Activated CD8-positive, alpha-beta T cell treated with anti-CD3 and anti-CD28 coated beads for 36 hours (primary cell): Measurements from ENCODE around the gene CALML3. TPM values are rescaled to one million over a fixed set of nuclear protein-coding genes. Genes with fewer than 3 reads are reported as not detected.

Source experiments
- ATAC-seq: fragments of 200-7000 bp; cut with Tn5 transposase; one replicate; pipeline ENCODE4 v1.10.0; 2021; ENCODE audit warnings: mild to moderate bottlenecking, moderate library complexity
- CTCF ChIA-PET: fragments of 350-600 bp; sonication (Branson Sonifier 250); formaldehyde crosslinking; loops from one replicate; lab custom pipeline; 2021; ENCODE audit warnings: antibody characterized with exemption; lab: Charles Lee
- POLR2A ChIA-PET: fragments of 350-600 bp; sonication (Branson Sonifier 250); formaldehyde crosslinking; loops from one replicate; lab custom pipeline; 2021; ENCODE audit warnings: antibody characterized with exemption; lab: Charles Lee
- DNase-seq: peaks from one replicate; pipeline ENCODE4 v3.0.0-alpha.2; 2020
- H3K27ac Mint-ChIP-seq: one replicate; pipeline ENCODE4 v1.8.0; 2021; ENCODE audit warnings: mild to moderate bottlenecking, mixed read lengths
- H3K27me3 Mint-ChIP-seq: one replicate; pipeline ENCODE4 v1.8.0; 2021; ENCODE audit warnings: mixed read lengths
- H3K36me3 Mint-ChIP-seq: one replicate; pipeline ENCODE4 v1.8.0; 2021; ENCODE audit warnings: low read depth, mixed read lengths
- H3K4me1 Mint-ChIP-seq: one replicate; pipeline ENCODE4 v1.8.0; 2021; ENCODE audit warnings: low read depth, mixed read lengths
- H3K4me3 Mint-ChIP-seq: one replicate; pipeline ENCODE4 v1.8.0; 2021; ENCODE audit warnings: mild to moderate bottlenecking, moderate library complexity, mixed read lengths
- H3K9me3 Mint-ChIP-seq: one replicate; pipeline ENCODE4 v1.8.0; 2021; ENCODE audit warnings: mixed read lengths
- intact Hi-C: fragments of 100-400 bp; cut with micrococcal nuclease; formaldehyde crosslinking; loops from one replicate; pipeline ENCODE4 v1.10.0; 2022
- total RNA-seq, 2 experiments: library from RNA; stranded (reverse); gene quantifications; one replicate each; pipeline ENCODE4 v1.2.3, GENCODE V29; 2021
- TF ChIP-seq, protein P1 (sequence below): fragments of 200-600 bp; IDR thresholded peaks from one replicate; pipeline ENCODE4 v1.8.0; 2022; ENCODE audit warnings: antibody characterized with exemption, mild to moderate bottlenecking

Gene CALML3
- total RNA-seq, 2 experiments from 2014 or later, result not detected

DNA sequence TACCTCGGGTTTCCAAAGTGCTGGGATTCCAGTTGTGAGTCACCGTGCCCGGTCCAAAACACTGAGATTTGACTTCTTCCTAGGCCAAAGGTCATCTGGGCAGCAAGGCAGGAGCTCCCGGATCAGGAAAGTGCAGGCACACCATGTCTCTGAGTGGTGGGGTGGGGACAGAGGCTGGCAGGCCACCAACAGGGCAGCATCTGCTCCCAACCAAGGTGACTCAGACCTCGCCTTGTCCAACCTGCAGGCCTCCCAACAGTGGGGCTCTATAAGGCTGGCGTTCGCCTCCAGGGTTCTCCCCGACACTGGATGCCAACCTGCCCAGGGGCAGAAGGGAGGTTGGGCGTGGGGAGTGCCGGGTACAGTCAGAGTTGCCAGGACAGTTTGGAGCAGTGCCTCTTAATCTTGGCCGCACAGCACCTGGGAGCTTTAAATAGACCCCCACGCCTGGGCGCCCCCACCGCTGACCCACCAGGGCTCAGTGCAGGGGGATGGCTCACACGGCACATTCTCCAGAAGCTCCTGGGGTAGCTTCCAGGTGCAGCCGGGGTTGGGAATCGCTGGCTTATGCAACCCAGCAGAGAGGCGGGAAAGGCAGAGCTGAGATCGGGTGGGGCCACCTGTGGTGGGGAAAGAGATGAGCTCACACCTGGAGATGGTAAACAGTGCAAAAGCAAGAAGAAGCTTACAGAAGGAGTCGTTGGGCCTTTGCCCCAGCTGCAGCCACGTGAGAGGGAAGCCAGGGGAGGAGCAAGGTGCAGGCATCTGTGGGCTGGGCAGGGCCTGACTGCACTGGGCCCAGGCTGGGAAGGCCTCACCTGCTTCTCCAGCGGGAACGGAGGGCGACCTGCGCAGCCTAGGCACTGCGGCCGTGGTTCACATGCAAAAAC is 36.2 kb upstream of the CALML3 start:
- POLR2A ChIA-PET, result no interaction called here
- H3K27ac Mint-ChIP-seq, result no peak overlapping the region
- DNase-seq (no peak), ATAC-seq (no peak)
- H3K9me3 Mint-ChIP-seq, result peaks cover 7% of the 10 kb centered on the region
- TF ChIP-seq, protein P1, sequence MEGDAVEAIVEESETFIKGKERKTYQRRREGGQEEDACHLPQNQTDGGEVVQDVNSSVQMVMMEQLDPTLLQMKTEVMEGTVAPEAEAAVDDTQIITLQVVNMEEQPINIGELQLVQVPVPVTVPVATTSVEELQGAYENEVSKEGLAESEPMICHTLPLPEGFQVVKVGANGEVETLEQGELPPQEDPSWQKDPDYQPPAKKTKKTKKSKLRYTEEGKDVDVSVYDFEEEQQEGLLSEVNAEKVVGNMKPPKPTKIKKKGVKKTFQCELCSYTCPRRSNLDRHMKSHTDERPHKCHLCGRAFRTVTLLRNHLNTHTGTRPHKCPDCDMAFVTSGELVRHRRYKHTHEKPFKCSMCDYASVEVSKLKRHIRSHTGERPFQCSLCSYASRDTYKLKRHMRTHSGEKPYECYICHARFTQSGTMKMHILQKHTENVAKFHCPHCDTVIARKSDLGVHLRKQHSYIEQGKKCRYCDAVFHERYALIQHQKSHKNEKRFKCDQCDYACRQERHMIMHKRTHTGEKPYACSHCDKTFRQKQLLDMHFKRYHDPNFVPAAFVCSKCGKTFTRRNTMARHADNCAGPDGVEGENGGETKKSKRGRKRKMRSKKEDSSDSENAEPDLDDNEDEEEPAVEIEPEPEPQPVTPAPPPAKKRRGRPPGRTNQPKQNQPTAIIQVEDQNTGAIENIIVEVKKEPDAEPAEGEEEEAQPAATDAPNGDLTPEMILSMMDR, result no peak
- intact Hi-C loops, result no loop called here
- H3K36me3 Mint-ChIP-seq, result peaks cover 2% of the 10 kb centered on the region
- CTCF ChIA-PET, result interaction anchor here (1.3 kb wide), 1 partner anchor 134 kb away, joined by 4 read pairs; no protein-coding TSS in a partner anchor
- H3K27me3 Mint-ChIP-seq, result no peaks in the 10 kb centered on the region
- H3K4me3 Mint-ChIP-seq, result no peak overlapping the region
- H3K4me1 Mint-ChIP-seq, result peaks cover 5% of the 10 kb centered on the region

DNA sequence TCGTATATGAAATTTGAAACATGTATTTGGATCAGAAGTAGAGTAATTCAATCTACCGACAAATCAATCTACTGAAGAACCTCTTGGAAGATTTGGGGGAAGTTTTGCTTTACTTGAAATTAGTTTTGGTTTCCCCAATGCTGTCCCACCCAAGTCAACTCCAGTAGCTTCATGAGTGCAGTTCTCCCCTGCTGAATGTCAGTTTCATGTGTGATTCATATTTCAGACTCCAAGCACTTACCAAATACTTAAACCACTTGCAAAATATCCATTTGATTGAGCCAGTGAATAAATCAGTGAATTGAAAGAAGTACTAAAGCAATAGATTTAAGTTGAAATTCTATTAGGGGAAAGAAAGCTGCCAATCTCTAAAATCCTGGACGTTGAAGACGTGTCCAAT is 34.7 kb upstream of the CALML3 start:
- intact Hi-C loops, result no loop called here
- Mint-ChIP-seq H3K4me1 (peaks cover 5% of the 10 kb centered on the region), H3K4me3 (no peak overlapping the region), H3K9me3 (peaks cover 7% of the 10 kb centered on the region), H3K36me3 (peaks cover 2% of the 10 kb centered on the region), H3K27ac (no peak overlapping the region), H3K27me3 (no peaks in the 10 kb centered on the region)
- peak; percentile 39 for ATAC-seq
- ChIA-PET POLR2A (no interaction called here), CTCF (interaction anchor here (1.0 to 1.4 kb wide), 3 partner anchors 11 to 133 kb away, joined by 3 to 7 read pairs (median 4); no protein-coding TSS in a partner anchor)
- DNase-seq, result no peak
- TF ChIP-seq, protein P1, result no peak

DNA sequence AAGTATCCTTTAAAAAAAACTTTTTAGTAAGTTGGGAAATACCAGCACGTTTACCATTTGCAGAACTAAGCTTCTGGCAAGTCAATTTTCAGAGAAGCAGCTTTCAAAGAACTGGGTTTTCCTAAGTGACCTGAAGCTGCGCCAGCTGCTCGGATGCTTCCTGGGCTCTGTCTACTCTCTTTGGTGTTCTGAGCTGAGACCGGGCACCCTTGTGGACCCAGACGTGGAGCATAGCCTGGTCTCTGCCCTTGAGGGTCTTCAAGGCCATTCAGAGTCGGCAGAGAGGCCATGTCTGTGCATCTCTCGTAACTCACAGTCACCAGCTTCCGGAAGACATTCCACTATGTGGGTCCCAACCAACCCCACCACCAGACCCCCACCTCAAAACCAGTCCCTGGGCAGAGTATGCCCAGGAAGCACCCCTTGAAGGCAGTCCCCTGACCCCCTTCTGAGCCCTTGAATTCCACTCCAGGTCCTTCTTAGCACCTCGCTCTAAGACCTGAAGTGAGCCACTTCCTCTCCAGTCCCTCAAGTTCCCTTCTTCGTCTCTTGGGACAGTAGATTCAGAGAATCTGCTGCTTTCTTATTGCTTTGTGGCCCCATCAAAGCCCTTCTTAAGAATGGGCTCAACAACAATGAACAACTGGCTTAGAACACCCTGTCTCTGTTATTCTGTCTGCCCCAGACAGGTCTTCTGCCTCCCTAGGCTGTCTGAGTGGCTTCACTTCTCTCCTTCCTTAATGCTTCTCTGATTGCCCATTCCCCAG is 33.9 kb upstream of the CALML3 start:
- Mint-ChIP-seq H3K27me3 (no peaks in the 10 kb centered on the region), H3K9me3 (peaks cover 7% of the 10 kb centered on the region), H3K27ac (no peak overlapping the region), H3K4me1 (peaks cover 5% of the 10 kb centered on the region), H3K4me3 (no peak overlapping the region), H3K36me3 (peaks cover 2% of the 10 kb centered on the region)
- DNase-seq (no peak), ATAC-seq (no peak)
- intact Hi-C loops, result no loop called here
- TF ChIP-seq, protein P1, result no peak
- ChIA-PET POLR2A (no interaction called here), CTCF (interaction anchor here (1.0 to 1.4 kb wide), 3 partner anchors 12 to 132 kb away, joined by 3 to 7 read pairs (median 4); no protein-coding TSS in a partner anchor)

DNA sequence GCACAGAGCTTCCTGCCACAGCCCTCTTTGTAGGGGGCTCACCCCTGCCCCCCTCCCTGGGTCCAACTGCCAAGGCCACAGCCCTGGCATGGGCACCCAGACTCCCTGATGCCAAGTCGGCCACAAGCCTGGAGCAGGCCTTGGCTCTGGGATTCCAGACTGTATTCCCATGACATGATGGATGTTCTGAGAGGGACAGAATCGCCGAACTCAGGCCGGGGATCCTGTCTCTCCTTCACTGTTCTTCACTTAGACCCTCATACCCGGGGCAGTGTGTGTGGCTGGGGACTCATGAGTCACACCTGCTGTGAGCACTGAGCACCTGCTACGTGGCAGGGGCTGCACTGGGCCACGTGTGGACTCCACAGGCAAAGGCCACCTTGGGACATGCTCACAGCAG is 33.3 kb upstream of the CALML3 start:
- H3K4me3 Mint-ChIP-seq, result no peak overlapping the region
- intact Hi-C loops, result no loop called here
- H3K9me3 Mint-ChIP-seq, result peaks cover 7% of the 10 kb centered on the region
- TF ChIP-seq, protein P1, result no peak
- peaks cover 2% of the 10 kb centered on the region for H3K36me3 Mint-ChIP-seq
- CTCF ChIA-PET, result no interaction called here
- peaks cover 5% of the 10 kb centered on the region for H3K4me1 Mint-ChIP-seq
- H3K27me3 Mint-ChIP-seq, result no peaks in the 10 kb centered on the region
- ATAC-seq (no peak), DNase-seq (no peak)
- H3K27ac Mint-ChIP-seq, result no peak overlapping the region
- POLR2A ChIA-PET, result no interaction called here
